Small intestine (tissue), 7 donors: ENCODE results near the gene DUOXA2. TPM values are rescaled to one million over a fixed set of nuclear protein-coding genes. Genes with fewer than 3 reads are reported as not detected.
"Not testable (repeated sequence)": the region's sequence is repeated elsewhere in the genome, so short reads cannot be mapped to it uniquely, and the experiment has no call there.

Experiments
- DNase-seq, 2 donors: peaks; one replicate each; pipeline versions ENCODE4 v3.0.0 to v3.0.0-alpha.2; 2013
- FAIRE-seq: peaks from 2 replicates; lab custom pipeline; 2012; peaks lifted over from hg19 to GRCh38; lab: Jason Lieb, UNC
- H3K27ac ChIP-seq, 3 donors: one replicate each; pipeline ENCODE4 v1.5.1; 2013; ENCODE audit warnings: low read length in 2 of 3, mild to moderate bottlenecking in 2 of 3, control low read depth in 1 of 3, inconsistent platforms in 1 of 3, low read depth in 1 of 3, moderate library complexity in 1 of 3
- H3K27me3 ChIP-seq, 3 donors: one replicate each; pipeline ENCODE4 v1.6.1; 2013; ENCODE audit warnings: low read length in 3 of 3, inconsistent platforms in 1 of 3; ENCODE audit not compliant: control insufficient read depth in 3 of 3, insufficient read depth in 3 of 3
- H3K36me3 ChIP-seq, 3 donors: one replicate each; pipeline ENCODE4 v1.6.1; 2013; ENCODE audit warnings: low read length in 3 of 3, inconsistent platforms in 1 of 3, low read depth in 1 of 3, mild to moderate bottlenecking in 1 of 3, moderate library complexity in 1 of 3; ENCODE audit not compliant: control insufficient read depth in 3 of 3, insufficient read depth in 2 of 3
- H3K4me1 ChIP-seq, 3 donors: one replicate each; pipeline ENCODE4 v1.6.1; 2013; ENCODE audit warnings: low read length in 2 of 3, inconsistent platforms in 1 of 3, low read depth in 1 of 3, mild to moderate bottlenecking in 1 of 3, moderate library complexity in 1 of 3; ENCODE audit not compliant: control insufficient read depth in 3 of 3, insufficient read depth in 2 of 3
- H3K4me3 ChIP-seq, 3 donors: one replicate each; pipeline ENCODE4 v1.5.1; 2013; ENCODE audit warnings: low read length in 3 of 3, control low read depth in 1 of 3, inconsistent platforms in 1 of 3, low read depth in 1 of 3, mild to moderate bottlenecking in 1 of 3, moderate library complexity in 1 of 3
- H3K9me3 ChIP-seq, 2 donors: one replicate each; pipeline ENCODE4 v1.6.1; 2013; ENCODE audit warnings: low read depth in 1 of 2, low read length in 1 of 2; ENCODE audit not compliant: control insufficient read depth in 2 of 2, insufficient read depth in 1 of 2
- WGBS, 3 donors: extraction: QIAGEN DNeasy Blood & Tissue Kit; methylation state at CpG; one replicate each; pipeline ENCODE4 v1.1.7; 2013; 5-methylcytosine and 5-hydroxymethylcytosine counted together
- polyA plus RNA-seq, 4 donors: library from polyadenylated mRNA; stranded (reverse) in 3 of 4; unstranded in 1 of 4; fragments of 200-250 nt in 3 of 4; fragments of 120-200 nt in 1 of 4; gene quantifications; one replicate each; pipeline versions ENCODE4 v1.2.1 to v1.2.3, GENCODE V29; 2013
- donor health status: healthy with polysubstance abuse.
- donor health status: control.
- donor health status: control.
- donor health status: Bipolar disorder and iron deficiency.
- donor health status: healthy.

The DUOXA2 gene
- polyA plus RNA-seq, 4 donors, result 0.12 to 7.5 TPM; not detected in 2

DNA sequence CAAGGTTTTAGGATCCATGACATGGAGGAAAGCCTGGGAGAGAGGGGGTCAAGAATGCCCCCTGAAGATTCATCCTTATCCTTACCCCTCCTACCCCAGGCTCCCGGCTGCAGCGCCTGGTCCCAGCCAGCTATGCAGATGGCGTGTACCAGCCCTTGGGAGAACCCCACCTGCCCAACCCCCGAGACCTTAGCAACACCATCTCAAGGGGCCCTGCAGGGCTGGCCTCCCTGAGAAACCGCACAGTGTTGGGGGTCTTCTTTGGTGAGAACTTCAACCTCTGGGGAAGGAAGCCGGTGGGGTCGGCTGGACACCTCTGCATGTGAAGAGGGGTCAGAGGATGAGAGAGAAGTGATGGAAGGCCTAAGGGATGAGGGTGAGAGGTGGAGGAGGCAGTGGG lies 19.9 kb downstream of the DUOXA2 start:
- H3K27me3 ChIP-seq, result peaks cover 0 to 56% (median 18%) of the 10 kb centered on the region in 3 donors
- H3K27ac ChIP-seq, result no peak overlapping the region
- 93 to 98% (median 93%) methylated on average over 7 of the region's 7 CpGs for WGBS, 3 donors
- DNase-seq (no peak), FAIRE-seq (no peak)
- no peak overlapping the region for H3K4me3 ChIP-seq
- peaks cover 0 to 5% (median 2%) of the 10 kb centered on the region in 3 donors for H3K4me1 ChIP-seq
- H3K36me3 ChIP-seq, result no peaks in the 10 kb centered on the region
- H3K9me3 ChIP-seq, result no peaks in the 10 kb centered on the region

DNA sequence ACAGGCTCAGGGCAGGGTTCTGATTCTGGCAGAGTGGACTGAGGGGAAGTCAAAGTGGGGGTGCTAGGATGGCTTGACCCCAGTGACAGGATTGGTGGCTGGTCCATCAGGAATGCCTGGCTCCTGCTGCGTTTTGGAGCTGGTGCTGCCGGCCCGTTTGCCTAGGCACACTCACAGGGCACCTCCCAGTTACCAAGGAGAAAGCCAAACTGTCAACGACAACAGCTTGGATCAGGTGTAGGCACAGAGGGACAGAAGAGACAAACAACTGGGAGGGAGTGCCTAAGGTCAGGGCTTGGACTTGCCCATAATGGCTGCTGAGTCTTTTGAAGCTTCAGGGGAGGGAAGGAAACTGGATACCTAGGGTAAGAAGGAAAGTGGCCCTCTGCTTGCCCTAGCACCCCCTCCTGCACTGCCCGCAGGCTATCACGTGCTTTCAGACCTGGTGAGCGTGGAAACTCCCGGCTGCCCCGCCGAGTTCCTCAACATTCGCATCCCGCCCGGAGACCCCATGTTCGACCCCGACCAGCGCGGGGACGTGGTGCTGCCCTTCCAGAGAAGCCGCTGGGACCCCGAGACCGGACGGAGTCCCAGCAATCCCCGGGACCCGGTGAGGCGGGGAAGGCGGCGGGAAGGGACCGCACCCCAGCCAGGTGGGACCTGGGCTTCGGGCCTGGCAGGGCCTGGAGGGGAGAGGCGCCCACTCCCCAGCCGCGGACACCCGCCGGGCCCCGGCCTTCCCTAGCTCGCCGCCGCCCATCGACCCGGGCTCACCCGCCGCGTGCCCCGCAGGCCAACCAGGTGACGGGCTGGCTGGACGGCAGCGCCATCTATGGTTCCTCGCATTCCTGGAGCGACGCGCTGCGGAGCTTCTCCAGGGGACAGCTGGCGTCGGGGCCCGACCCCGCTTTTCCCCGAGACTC lies 20.8 kb downstream of the DUOXA2 start:
- Histone ChIP-seq H3K4me1 (peaks cover 0 to 4% (median 2%) of the 10 kb centered on the region in 3 donors), H3K27ac (no peak overlapping the region), H3K36me3 (no peaks in the 10 kb centered on the region), H3K27me3 (peaks cover 0 to 48% (median 18%) of the 10 kb centered on the region in 3 donors), H3K4me3 (peak overlapping the region in 1 of 3 donors; percentile 14), H3K9me3 (no peaks in the 10 kb centered on the region)
- FAIRE-seq (no peak), DNase-seq (peak; percentile 35 to 55)
- 5 to 8% (median 7%) methylated on average over 39 to 57 of the region's 57 CpGs for WGBS, 3 donors

DNA sequence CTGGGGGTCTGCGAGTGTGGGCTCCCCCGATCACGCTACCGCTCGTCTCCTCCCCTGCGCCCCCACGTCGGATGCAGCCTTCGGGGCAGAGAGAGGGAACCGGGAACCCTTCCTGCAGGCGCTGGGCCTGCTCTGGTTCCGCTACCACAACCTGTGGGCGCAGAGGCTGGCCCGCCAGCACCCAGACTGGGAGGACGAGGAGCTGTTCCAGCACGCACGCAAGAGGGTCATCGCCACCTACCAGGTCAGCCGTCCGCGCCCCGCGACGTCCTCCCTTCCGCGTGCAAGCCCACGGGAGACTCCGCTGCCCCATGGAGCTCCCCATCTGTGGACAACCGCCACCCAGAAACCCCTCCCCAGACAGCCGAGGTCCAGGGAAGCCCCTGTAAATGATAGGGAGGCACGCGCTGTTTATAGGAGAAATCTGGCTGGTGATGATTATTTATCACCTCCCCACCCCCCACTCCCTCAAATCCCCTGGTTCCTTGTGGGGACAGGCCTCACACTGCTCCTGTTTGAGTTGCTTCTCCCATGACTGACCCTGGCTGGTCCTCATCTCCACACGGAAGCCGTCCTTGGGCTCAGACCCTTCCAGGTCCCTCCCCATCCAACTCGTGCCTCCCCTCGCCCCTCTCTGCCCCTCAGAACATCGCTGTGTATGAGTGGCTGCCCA lies 21.7 kb downstream of the DUOXA2 start:
- DNase-seq, H3K4me1 ChIP-seq, H3K9me3 ChIP-seq, H3K27ac ChIP-seq, H3K4me3 ChIP-seq, H3K36me3 ChIP-seq, FAIRE-seq: not testable (repeated sequence)
- peaks cover 0 to 40% (median 15%) of the 10 kb centered on the region in 3 donors for H3K27me3 ChIP-seq
- WGBS, 3 donors, result 17 to 24% (median 20%) methylated on average over 7 to 11 of the region's 37 CpGs

DNA sequence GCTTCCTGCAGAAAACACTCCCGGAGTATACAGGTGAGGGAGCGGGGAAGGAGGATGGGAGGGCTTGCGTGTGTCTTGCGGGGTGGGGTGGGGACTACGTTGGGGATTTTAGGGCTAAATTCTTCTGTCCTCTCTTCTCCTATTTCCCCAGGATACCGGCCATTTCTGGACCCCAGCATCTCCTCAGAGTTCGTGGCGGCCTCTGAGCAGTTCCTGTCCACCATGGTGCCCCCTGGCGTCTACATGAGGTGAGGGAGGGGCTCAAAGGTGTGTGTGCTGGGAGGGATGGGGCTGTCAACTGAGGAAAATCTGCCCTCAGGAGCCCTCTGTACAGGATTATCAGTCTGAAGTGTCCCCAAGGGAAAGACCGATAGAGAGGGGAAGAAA lies 22.2 kb downstream of the DUOXA2 start:
- 20 to 30% (median 27%) methylated on average over 10 of the region's 10 CpGs for WGBS, 3 donors
- Histone ChIP-seq H3K4me3 (no peak overlapping the region), H3K9me3 (no peaks in the 10 kb centered on the region), H3K27me3 (peaks cover 0 to 40% (median 13%) of the 10 kb centered on the region in 3 donors), H3K4me1 (peaks cover 0 to 4% (median 2%) of the 10 kb centered on the region in 3 donors), H3K36me3 (no peaks in the 10 kb centered on the region), H3K27ac (no peak overlapping the region)
- DNase-seq (no peak), FAIRE-seq (no peak)

DNA sequence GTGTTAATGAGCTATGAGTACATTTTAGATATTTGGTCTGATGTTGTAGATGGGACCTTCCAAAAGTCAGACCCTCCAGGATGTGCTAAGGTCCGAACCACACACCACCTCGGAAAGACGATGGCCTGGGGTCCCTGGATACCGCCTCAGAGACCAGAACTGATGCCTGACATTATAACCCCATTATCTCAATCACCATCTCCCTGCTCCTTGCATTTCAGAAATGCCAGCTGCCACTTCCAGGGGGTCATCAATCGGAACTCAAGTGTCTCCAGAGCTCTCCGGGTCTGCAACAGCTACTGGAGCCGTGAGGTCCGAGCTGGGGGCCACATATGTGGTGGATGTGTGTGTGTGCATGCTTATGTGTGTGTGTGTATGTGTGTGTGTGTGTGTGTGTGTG lies 23.6 kb downstream of the DUOXA2 start:
- peaks cover 0 to 40% (median 13%) of the 10 kb centered on the region in 3 donors for H3K27me3 ChIP-seq
- H3K4me3 ChIP-seq, result no peak overlapping the region
- DNase-seq (no peak), FAIRE-seq (no peak)
- H3K36me3 ChIP-seq, result no peaks in the 10 kb centered on the region
- peaks cover 0 to 4% (median 2%) of the 10 kb centered on the region in 3 donors for H3K4me1 ChIP-seq
- WGBS, 3 donors, result 82 to 85% (median 84%) methylated on average over 8 of the region's 8 CpGs
- H3K27ac ChIP-seq, result no peak overlapping the region
- no peaks in the 10 kb centered on the region for H3K9me3 ChIP-seq

DNA sequence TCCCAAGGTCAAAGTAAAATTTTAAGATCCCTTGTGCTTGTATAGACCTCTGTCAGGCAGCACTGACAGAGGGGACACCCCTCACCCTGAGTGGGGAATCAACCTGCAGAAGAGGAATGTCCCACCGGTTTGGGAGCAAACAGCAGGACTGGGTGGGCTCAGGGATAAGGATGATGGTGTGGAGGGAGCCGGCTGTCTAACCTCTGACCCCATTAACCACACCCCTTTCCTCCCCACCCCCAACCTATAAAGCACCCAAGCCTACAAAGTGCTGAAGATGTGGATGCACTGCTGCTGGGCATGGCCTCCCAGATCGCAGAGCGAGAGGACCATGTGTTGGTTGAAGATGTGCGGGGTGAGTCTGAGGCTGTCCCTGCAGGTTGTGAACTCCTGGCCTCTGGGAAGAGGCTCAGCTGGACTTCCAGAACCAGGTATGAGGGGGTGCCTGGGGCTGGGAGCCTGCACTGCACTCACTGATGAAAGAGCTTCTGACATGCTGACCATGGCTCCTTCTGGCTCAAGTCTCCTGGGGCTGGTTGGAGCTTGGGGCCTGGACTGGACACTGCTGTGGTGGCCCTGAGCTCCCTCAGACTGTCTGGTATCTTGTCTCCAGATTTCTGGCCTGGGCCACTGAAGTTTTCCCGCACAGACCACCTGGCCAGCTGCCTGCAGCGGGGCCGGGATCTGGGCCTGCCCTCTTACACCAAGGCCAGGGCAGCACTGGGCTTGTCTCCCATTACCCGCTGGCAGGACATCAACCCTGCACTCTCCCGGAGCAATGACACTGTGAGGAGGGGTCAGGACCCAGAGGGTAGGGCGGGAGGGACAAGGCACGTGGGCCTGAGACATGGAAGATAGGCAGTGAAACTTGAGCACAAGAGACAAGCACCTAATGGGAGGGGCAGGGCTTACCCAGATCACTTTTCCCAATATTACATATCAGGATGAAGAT lies 25.0 kb downstream of the DUOXA2 start:
- H3K4me3 ChIP-seq, result no peak overlapping the region
- no peaks in the 10 kb centered on the region for H3K9me3 ChIP-seq
- no peak for FAIRE-seq
- H3K4me1 ChIP-seq, result peaks cover 0 to 4% (median 2%) of the 10 kb centered on the region in 3 donors
- no peak for DNase-seq
- WGBS, 3 donors, result 77 to 86% (median 83%) methylated on average over 12 of the region's 12 CpGs
- H3K27me3 ChIP-seq, result peaks cover 0 to 26% (median 11%) of the 10 kb centered on the region in 3 donors
- no peak overlapping the region for H3K27ac ChIP-seq
- peaks cover 0 to 3% (median 0%) of the 10 kb centered on the region in 3 donors for H3K36me3 ChIP-seq

DNA sequence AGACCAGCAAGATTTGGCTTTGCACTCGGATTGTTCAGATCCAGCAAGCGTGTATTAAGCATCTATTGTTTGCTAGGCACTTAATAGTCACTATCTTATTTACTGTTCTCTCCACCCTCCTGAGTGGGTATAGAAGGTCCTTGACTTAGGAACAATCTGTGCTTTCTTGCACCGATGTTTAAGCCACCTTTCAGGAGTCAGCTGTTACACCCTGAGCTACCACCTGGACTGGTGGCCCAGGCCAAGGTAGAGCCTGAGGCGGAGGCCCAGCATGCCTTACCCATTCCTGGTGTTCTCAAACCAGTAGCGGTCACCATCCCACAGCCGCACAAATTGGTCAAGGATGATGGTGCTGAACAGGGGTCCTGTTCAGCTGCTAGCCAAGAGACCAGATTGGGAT lies 25.6 kb downstream of the DUOXA2 start:
- no peak overlapping the region for H3K4me3 ChIP-seq
- no peak overlapping the region for H3K27ac ChIP-seq
- H3K4me1 ChIP-seq, result peaks cover 0 to 4% (median 2%) of the 10 kb centered on the region in 3 donors
- H3K36me3 ChIP-seq, result peaks cover 0 to 3% (median 0%) of the 10 kb centered on the region in 3 donors
- DNase-seq (no peak), FAIRE-seq (no peak)
- H3K27me3 ChIP-seq, result peaks cover 0 to 19% (median 7%) of the 10 kb centered on the region in 3 donors
- no peaks in the 10 kb centered on the region for H3K9me3 ChIP-seq
- 86 to 89% (median 87%) methylated on average over 6 of the region's 6 CpGs for WGBS, 3 donors
